Measurements from ENCODE around the gene CDC7. TPM values are rescaled to one million over a fixed set of nuclear protein-coding genes. Genes with fewer than 3 reads are reported as not detected.

Gene CDC7
- total RNA-seq (7.4 and 8.7 TPM in 2 replicates), polyA plus RNA-seq (3.9 and 4.6 TPM in 2 replicates), polyA minus RNA-seq (1.1 and 1.3 TPM in 2 replicates)
- 3.9 TPM for total RNA-seq (2013)

GRCh38 chr1:91500756-91501522 lies at the start of gene CDC7:
Gene CDC7 (plus strand): TSS chr1:91500851. CDS start chr1:91501717, 866 bp downstream.
- Histone ChIP-seq H3K9ac (ENCODE audit: low read length) (peak within 1 kb of the TSS; percentile 92), H4K20me1 (ENCODE audit: control insufficient read depth, insufficient read depth, low read length, poor library complexity, severe bottlenecking) (no peaks in the 10 kb centered on the region), H3K4me1 (ENCODE audit: control insufficient read depth in 2 of 2, insufficient read depth in 2 of 2, low read length in 2 of 2) (peaks cover 14 to 15% of the 10 kb centered on the region in 2 donors), H2AFZ (ENCODE audit: insufficient read depth, low read depth, low read length, poor library complexity, severe bottlenecking) (peak within 1 kb of the TSS; percentile 97), H3K36me3 (replicated peaks in 1 of 2; ENCODE audit: control extremely low read depth in 1 of 2, control insufficient read depth in 1 of 2, extremely low read depth in 1 of 2, insufficient read depth in 2 of 2, low read length in 1 of 2) (no peaks in the 10 kb centered on the region), H3K4me3 (ENCODE audit: control extremely low read depth in 1 of 5, extremely low read depth in 1 of 5, insufficient read depth in 1 of 5, low read depth in 2 of 5, low read length in 4 of 5) (peak within 1 kb of the TSS; percentile 85 to 95 (median 90)), H3K79me2 (ENCODE audit: control insufficient read depth, insufficient read depth, low read length) (peaks cover 12% of the 10 kb centered on the region), H3K9me3 (ENCODE audit: control extremely low read depth in 1 of 3, control insufficient read depth in 2 of 3, insufficient read depth in 1 of 3, low read length in 2 of 3) (no peaks in the 10 kb centered on the region), H3K4me2 (replicated peaks; ENCODE audit: low read depth, low read length, poor library complexity, severe bottlenecking) (peak within 1 kb of the TSS; percentile 92), H3K27ac (ENCODE audit: low read length in 2 of 2) (peak within 1 kb of the TSS; percentile 61 to 82), H3K27me3 (replicated peaks in 1 of 4; ENCODE audit: control extremely low read depth in 1 of 4, control insufficient read depth in 3 of 4, insufficient read depth in 4 of 4, low read length in 3 of 4) (no peaks in the 10 kb centered on the region)
- H3K9me3 Mint-ChIP-seq (ENCODE audit: insufficient read depth), result no peaks in the 10 kb centered on the region
- TF ChIP-seq CTCF (IDR thresholded peaks at IDR 0.05) (peak; percentile 59), EZH2 (IDR thresholded peaks at IDR 0.05; ENCODE audit: borderline replicate concordance, insufficient read depth, low read depth, low read length, poor library complexity, severe bottlenecking) (no peak)
- DNase-seq (peak; percentile 92), ATAC-seq (ENCODE audit: low read depth) (peak; percentile 87)
- no peak within 1 kb of the TSS for H3K4me3 Mint-ChIP-seq
- H3K4me1 Mint-ChIP-seq, result peaks cover 17% of the 10 kb centered on the region
- under 1% methylated on average over 68 of the region's 68 CpGs for WGBS (ENCODE audit: insufficient coverage)
- POLR2A ChIA-PET, result no interaction called here
- no peak within 1 kb of the TSS for H3K27ac Mint-ChIP-seq
- intact Hi-C loops (cut with micrococcal nuclease), result loop anchor here (2.0 to 10.0 kb wide), 5 partner anchors 96 to 1576 kb away; partner anchors contain the start of genes BTBD8, GLMN, HFM1 and MTF2
- H3K27me3 Mint-ChIP-seq, result no peaks in the 10 kb centered on the region
- CTCF ChIA-PET, result interaction anchor here (2.3 kb wide), 1 partner anchor 11 kb away, joined by 8 read pairs; no protein-coding TSS in a partner anchor

GRCh38 chr1:91454136-91454535 lies 46.5 kb upstream of the CDC7 start:
- no peak overlapping the region for H3K9ac ChIP-seq (ENCODE audit: low read length)
- no peak overlapping the region for H3K4me2 ChIP-seq (replicated peaks; ENCODE audit: low read depth, low read length, poor library complexity, severe bottlenecking)
- no peak overlapping the region for H3K27ac ChIP-seq (ENCODE audit: low read length in 2 of 2)
- H3K9me3 Mint-ChIP-seq (ENCODE audit: insufficient read depth), result no peaks in the 10 kb centered on the region
- ChIA-PET POLR2A (no interaction called here), CTCF (no interaction called here)
- no peak for TF ChIP-seq EZH2 (IDR thresholded peaks at IDR 0.05; ENCODE audit: borderline replicate concordance, insufficient read depth, low read depth, low read length, poor library complexity, severe bottlenecking)
- TF ChIP-seq CTCF (IDR thresholded peaks at IDR 0.05), result no peak
- WGBS (ENCODE audit: insufficient coverage), result no CpG with 5 or more reads among the region's 2 CpGs
- no peak overlapping the region for H2AFZ ChIP-seq (ENCODE audit: insufficient read depth, low read depth, low read length, poor library complexity, severe bottlenecking)
- no peaks in the 10 kb centered on the region for H3K36me3 ChIP-seq (replicated peaks in 1 of 2; ENCODE audit: control extremely low read depth in 1 of 2, control insufficient read depth in 1 of 2, extremely low read depth in 1 of 2, insufficient read depth in 2 of 2, low read length in 1 of 2)
- H3K27ac Mint-ChIP-seq, result no peak overlapping the region
- no peaks in the 10 kb centered on the region for H3K79me2 ChIP-seq (ENCODE audit: control insufficient read depth, insufficient read depth, low read length)
- no peaks in the 10 kb centered on the region for H4K20me1 ChIP-seq (ENCODE audit: control insufficient read depth, insufficient read depth, low read length, poor library complexity, severe bottlenecking)
- DNase-seq, result no peak
- no peaks in the 10 kb centered on the region for H3K9me3 ChIP-seq (ENCODE audit: control extremely low read depth in 1 of 3, control insufficient read depth in 2 of 3, insufficient read depth in 1 of 3, low read length in 2 of 3)
- intact Hi-C loops (cut with micrococcal nuclease), result no loop called here
- peaks cover 0 to 5% (median 1%) of the 10 kb centered on the region in 4 experiments for H3K27me3 ChIP-seq (replicated peaks in 1 of 4; ENCODE audit: control extremely low read depth in 1 of 4, control insufficient read depth in 3 of 4, insufficient read depth in 4 of 4, low read length in 3 of 4)
- H3K4me3 ChIP-seq (ENCODE audit: control extremely low read depth in 1 of 5, extremely low read depth in 1 of 5, insufficient read depth in 1 of 5, low read depth in 2 of 5, low read length in 4 of 5), result no peak overlapping the region
- no peak overlapping the region for H3K4me3 Mint-ChIP-seq
- no peaks in the 10 kb centered on the region for H3K4me1 Mint-ChIP-seq
- H3K4me1 ChIP-seq (ENCODE audit: control insufficient read depth in 2 of 2, insufficient read depth in 2 of 2, low read length in 2 of 2), result no peaks in the 10 kb centered on the region
- ATAC-seq (ENCODE audit: low read depth), result no peak
- H3K27me3 Mint-ChIP-seq, result peaks cover 2% of the 10 kb centered on the region

All from B cell (primary cell).